ENCODE measurements around the gene CARNS1.
"Not testable (repeated sequence)": the region's sequence is repeated elsewhere in the genome, so short reads cannot be mapped to it uniquely, and the experiment has no call there.

Gene CARNS1

DNA sequence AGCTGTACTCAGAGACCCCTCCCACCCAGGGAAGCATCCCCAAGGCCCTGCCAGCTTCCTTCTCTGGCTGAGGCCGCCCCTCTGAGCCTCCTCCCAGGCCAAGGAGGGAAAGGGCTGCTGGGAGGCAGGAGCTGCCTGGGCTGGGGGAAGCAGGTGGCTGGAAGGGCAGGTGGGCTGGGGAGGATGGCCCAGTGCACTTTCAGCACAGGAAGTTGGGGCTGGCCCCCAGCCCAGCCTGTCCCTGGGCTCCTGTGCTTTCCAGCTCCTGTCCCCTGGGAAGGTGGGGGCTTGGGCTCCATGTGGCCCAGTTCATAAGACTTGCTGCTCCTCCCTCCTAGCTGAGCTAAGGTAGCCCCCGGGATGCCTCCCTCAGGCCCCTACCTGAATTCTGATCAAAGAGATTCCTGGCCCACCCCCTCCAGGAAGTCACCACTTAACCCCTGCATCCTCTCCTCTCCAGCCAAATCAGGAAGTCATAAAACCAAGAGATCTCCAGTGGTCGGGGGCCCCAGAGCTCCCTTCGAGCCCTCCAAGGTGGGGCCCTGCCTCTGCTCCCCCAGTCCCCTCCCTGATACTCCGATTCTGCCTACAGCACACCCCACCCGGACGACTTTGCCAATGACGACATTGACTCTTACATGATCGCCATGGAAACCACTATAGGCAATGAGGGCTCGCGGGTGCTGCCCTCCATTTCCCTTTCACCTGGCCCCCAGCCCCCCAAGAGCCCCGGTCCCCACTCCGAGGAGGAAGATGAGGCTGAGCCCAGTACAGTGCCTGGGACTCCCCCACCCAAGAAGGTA is 18.7 kb upstream of the CARNS1 start:
- DNase-seq (ENCODE audit: low spot score) (no peak), FAIRE-seq (no peak)

DNA sequence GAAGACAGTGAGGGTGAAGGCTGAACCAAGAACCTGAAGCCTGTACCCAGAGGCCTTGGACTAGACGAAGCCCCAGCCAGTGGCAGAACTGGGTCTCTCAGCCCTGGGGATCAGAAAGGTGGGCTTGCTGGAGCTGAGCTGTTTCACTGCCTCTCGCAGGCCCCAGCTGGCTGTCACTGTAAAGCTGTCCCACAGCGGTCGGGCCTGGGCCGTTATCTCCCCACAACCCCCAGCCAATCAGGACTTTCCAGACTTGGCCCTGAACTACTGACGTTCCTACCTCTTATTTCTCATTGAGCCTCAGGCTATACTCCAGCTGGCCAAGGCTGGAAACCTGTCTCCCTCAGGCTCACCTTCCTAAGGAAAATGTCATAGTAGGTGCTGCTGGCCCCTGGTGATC is 17.9 kb upstream of the CARNS1 start:
- FAIRE-seq (no peak), DNase-seq (ENCODE audit: low spot score) (no peak)

DNA sequence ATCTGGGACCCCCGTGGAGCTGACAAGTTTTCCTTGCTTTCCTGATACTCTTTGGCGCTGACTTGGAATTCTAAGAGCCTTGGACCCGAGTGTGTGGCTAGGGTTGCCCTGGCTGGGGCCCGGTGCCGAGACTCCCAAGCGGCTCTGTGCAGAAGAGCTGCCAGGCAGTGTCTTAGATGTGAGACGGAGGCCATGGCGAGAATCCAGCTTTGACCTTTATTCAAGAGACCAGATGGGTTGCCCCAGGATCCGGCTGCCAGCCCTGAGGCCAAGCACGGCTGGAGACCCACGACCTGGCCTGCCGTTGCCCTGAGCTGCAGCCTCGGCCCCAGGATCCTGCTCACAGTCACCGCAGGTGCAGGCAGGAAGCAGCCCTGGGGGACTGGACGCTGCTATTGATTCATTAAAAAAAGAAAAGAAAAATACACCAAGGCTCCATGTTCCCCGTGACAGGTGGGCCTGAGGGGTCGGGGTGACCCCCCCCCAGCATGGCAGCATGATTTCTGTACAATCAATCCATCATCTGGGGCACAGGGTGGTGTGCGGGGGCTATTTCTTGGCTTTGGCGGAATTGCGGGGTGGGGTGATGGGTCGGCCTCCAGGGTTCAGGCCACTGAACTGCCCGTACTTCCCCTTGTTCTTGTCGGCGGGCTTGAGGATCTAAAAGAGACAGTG is 17.4 kb upstream of the CARNS1 start:
- FAIRE-seq, result no peak
- DNase-seq (ENCODE audit: low spot score), result no peak

- DNase-seq (ENCODE audit: low spot score) (no peak), FAIRE-seq (no peak)
Observed at GRCh38 chr11:67398661-67399563, 16.6 kb upstream of the CARNS1 start.

DNA sequence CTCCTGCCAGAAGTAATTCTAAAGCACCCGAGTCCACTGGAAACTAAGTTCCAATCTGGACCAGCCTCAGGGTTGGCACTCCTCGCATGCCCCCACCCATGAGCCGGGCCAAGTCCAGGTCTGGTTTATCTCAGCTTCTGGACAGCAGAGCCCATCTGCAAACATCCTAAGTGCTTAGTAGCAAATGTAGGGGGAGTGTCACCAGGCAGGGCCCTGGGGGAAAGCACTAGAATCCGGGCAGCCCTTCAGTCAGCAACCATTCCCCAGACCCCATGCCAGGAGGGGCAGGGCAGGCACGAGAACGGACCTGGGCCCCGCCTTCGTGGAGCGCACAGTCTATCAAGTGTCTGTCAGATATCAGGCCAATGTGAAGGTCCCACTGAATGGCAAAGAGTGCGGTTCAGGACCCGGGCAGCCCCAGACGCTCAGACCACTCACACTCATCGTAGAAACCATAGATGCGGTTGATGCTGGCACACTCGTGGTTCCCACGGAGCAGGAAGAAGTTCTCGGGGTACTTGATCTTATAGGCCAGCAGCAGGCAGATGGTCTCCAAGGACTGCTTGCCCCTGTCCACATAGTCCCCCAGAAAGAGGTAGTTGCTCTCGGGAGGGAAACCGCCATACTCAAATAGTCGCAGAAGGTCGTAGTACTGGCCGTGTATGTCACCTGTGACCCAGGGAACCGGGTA is 15.1 kb upstream of the CARNS1 start:
- DNase-seq (ENCODE audit: low spot score) (no peak), FAIRE-seq (no peak)

DNA sequence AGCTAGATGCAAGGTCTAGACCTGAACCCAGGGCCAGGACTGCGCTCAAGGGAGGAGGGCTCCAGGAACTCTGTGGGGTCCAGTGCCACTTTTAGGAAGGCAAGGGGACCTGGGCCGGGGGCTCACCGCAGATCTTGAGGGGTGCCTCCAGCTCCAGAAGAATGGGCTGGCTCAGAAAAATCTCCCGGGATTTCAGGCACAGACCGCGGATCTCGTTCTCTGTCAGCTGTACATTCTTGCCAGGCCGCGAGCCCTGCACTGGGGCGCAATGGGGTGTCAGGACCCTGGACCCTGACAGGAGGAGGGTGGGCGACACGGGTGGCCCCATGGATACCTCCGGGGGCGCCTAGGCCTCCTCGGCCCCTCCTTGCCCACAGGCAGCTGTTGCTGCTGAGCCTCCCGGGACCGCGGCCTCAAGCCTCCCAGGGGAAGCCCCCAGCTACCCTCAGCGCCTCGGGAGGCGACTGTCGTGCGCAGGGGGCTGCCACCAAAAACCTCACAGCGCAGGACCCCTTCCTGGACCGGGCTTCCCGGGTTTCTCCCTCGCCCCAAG is 14.5 kb upstream of the CARNS1 start:
- DNase-seq (ENCODE audit: low spot score) (no peak), FAIRE-seq (no peak)

GRCh38 chr11:67401495-67402191 is 13.8 kb upstream of the CARNS1 start, which contains the start of gene PPP1CA:
TSS of gene PPP1CA (minus strand) at chr11:67401858. CDS start at chr11:67401782, 76 bp downstream.
- DNase-seq (ENCODE audit: low spot score) (peak; percentile 98), FAIRE-seq (no peak)

- not testable (repeated sequence) for FAIRE-seq; DNase-seq (ENCODE audit: low spot score)
Observed at GRCh38 chr11:67402192-67402839, 13.2 kb upstream of the CARNS1 start.

DNA sequence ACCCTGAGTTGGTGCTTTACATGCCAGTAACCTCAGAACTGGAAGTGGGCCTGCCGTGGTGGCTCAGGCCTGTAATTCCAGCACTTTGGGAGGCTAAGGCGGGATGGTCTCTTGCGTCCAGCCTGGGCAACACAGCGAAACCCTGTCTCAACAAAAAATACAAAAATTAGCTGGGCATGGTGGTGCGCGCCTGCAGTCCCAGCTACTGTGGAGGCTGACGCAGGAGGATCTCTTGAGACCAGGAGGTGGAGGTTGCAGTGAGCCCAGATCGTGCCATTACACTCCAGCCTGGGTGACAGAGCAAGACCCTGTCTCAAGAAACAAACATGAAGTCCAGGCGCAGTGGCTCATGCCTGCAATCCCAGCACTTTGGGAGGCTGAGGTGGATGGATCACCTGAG is 12.4 kb upstream of the CARNS1 start:
- not testable (repeated sequence) for FAIRE-seq; DNase-seq (ENCODE audit: low spot score)

DNA sequence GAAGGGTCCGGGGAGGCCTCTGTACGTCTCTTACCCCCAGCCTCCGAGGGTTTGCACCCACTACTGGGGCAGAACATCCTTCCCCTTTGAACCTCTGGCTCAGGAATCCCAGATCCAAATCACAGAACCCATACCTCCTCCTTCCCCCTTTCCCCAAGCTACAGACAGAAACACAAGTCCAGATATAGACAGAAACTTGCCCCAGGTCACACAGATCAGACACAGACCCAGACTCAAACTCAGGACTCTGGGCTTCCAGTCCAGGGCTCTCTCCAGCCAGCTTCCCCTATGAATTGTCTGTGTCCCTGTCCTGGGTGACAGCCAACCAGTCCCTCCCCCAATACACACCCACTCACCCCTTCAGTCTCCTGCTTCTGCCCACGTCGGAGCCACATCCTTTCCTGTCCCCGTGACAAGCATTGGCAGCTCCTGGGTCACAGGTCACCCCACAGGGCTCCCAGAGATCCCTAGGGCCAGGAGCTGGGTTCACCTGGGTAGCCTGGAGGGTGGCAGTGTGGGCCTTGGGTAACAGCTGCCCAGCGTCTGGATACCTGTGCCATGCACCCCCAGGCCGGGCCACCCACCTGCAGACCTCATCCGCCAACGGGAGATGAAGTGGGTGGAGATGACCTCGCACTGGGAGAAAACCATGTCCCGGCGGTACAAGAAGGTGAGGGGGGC is 10.8 kb upstream of the CARNS1 start:
- DNase-seq (ENCODE audit: low spot score) (no peak), FAIRE-seq (no peak)

DNA sequence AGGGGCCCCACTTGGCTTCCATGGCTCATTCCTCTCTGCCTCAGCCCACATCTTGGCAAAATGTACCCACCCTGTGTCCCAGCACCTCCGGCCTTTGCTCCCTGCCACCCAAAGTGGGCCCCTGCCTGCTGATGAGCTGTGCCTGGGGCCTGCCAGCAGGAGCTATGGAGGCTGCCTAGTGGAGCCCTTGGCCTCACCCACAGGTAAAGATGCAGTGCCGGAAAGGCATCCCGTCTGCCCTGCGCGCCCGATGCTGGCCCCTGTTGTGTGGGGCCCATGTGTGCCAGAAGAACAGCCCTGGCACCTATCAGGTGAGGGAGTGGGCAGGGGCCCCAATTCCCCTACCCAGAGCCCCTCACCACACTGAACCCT is 10.3 kb upstream of the CARNS1 start:
- FAIRE-seq (no peak), DNase-seq (ENCODE audit: low spot score) (no peak)

DNA sequence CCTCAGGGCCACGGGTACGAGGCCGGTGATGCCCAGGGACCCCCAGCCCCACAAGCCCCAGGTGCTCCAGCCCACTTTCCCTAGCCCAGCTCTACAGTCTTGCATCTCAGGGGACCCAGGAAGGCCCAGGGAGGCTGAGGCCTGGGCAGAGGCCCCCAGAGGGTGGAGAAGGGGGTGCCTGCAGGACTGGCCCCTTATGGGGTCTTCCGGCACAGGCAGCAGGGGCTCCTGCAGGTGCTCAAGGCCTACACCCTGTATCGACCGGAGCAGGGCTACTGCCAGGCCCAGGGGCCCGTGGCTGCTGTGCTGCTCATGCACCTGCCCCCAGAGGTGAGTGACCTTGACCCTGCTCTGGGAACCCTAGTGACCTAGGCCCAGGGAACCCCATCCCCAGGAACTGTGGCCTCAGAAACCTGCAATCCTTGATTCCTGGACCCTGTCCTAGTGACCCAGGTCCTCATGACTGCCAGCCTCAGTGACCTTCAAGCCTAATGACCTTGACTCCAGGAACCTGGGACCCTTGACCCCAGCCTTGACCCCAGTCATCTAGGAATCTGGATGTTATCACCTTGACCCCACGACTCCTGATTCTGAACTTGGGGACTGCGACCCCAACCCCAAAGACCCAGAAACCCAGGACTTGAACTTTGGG is 9.7 kb upstream of the CARNS1 start:
- FAIRE-seq (no peak), DNase-seq (ENCODE audit: low spot score) (no peak)

- no peak for FAIRE-seq
Observed at GRCh38 chr11:67406420-67406968, 9.0 kb upstream of the CARNS1 start.

GRCh38 chr11:67406969-67407687 is 8.3 kb upstream of the CARNS1 start:
- DNase-seq (ENCODE audit: low spot score) (no peak), FAIRE-seq (no peak)

More at GRCh38 chr11:67406420-67406968, 9.0 kb upstream of the CARNS1 start:
- no peak for DNase-seq (ENCODE audit: low spot score)

DNA sequence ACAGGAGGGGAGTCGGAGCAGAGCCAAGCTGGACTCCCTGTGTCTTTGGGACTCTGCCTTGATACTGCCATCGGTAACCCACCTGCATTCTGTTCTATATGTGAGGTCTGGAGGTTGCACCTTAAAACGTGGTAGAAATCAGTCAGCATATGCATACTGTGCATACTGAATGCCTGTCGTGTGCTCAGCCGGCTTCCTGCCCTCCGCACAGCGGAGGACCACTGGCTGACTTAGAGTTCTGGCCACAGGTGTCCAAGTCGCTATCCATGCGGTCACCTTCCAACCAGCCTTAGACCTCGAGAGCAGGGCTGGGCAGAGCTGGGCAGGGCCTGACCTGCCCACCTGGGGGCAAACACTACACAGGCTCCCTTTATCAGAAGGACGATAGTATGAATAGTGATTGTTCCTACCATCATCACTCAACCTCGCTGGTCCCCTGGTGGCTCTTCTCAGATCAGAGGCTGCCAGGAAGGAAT is 7.8 kb upstream of the CARNS1 start:
- DNase-seq (ENCODE audit: low spot score) (no peak), FAIRE-seq (no peak)

DNA sequence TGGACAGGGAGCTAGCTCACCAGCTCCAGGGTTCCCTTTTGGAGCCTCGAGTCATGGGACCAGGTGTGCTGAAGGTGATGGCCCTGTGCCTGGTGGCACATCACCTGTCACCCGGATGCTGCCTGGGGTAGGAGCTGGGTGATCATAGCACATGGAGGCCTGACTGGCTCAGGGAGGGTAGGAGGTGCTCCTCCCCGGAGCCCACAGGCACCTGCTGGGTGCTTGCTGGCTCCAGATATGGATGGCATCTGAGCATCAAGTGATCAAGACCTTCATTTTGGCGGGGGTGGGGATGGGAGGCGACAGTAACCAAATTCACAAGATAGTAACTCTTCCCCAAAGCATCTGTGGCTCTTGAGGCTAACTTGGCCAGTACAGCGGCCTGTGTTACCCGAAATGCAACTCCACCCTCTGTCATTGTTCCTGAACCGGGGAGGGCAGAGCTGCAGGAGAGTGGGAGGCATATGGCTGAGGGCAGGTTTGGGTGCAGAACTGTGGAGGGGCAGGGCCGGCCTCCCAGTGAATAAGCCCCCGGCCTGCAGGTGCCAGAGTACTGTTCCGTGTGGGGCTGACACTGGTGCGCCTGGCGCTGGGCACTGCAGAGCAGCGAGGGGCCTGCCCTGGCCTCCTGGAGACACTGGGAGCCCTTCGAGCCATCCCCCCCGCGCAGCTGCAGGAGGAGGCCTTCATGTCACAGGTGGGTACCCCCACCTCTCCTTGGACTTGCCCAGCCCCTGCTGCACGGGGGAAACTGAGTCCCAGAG is 6.9 kb upstream of the CARNS1 start:
- FAIRE-seq, result no peak
- no peak for DNase-seq (ENCODE audit: low spot score)

GRCh38 chr11:67409261-67409666 is 6.2 kb upstream of the CARNS1 start:
- FAIRE-seq (no peak), DNase-seq (ENCODE audit: low spot score) (no peak)
